Neural progenitor cell (in vitro differentiated cells): ENCODE measurements around the gene CNTN5. TPM values are rescaled to one million over a fixed set of nuclear protein-coding genes. Genes with fewer than 3 reads are reported as not detected.

Experiments
- DNase-seq: peaks from one replicate; pipeline ENCODE4 v3.0.0-alpha.2; 2016; ENCODE audit warnings: low spot score
- H2AFZ ChIP-seq: fragments of 200-600 bp; sonication (generic); replicated peaks from 2 replicates; pipeline ENCODE4 v1.6.1; 2016; ENCODE audit warnings: antibody characterized with exemption
- H3F3A ChIP-seq: fragments of 200-600 bp; sonication (generic); 2 replicates; pipeline ENCODE4 v1.6.1; 2016; ENCODE audit warnings: antibody characterized with exemption, low read depth
- H3K27ac ChIP-seq: fragments of 200-600 bp; sonication (generic); 2 replicates; pipeline ENCODE4 v1.5.1; 2016; ENCODE audit warnings: mild to moderate bottlenecking
- H3K27me3 ChIP-seq: fragments of 200-600 bp; sonication (generic); 2 replicates; pipeline ENCODE4 v1.6.1; 2016; ENCODE audit warnings: mild to moderate bottlenecking, moderate library complexity
- H3K36me3 ChIP-seq: fragments of 200-600 bp; sonication (generic); 2 replicates; pipeline ENCODE4 v1.5.1; 2016
- H3K4me1 ChIP-seq: fragments of 200-600 bp; sonication (generic); 2 replicates; pipeline ENCODE4 v1.6.1; 2016; ENCODE audit warnings: mixed run types
- H3K4me2 ChIP-seq: fragments of 200-600 bp; sonication (generic); 2 replicates; pipeline ENCODE4 v1.6.1; 2016
- H3K4me3 ChIP-seq: fragments of 200-600 bp; sonication (generic); 2 replicates; pipeline ENCODE4 v1.5.1; 2016
- H3K79me2 ChIP-seq: fragments of 200-600 bp; sonication (generic); 2 replicates; pipeline ENCODE4 v1.6.1; 2016; ENCODE audit warnings: low read depth
- H3K9ac ChIP-seq: fragments of 200-600 bp; sonication (generic); 2 replicates; pipeline ENCODE4 v1.6.1; 2016
- H3K9me3 ChIP-seq: fragments of 200-600 bp; sonication (generic); 2 replicates; pipeline ENCODE4 v1.5.1; 2016; ENCODE audit warnings: low read depth
- H4K20me1 ChIP-seq: fragments of 200-600 bp; sonication (generic); 2 replicates; pipeline ENCODE4 v1.6.1; 2016; ENCODE audit warnings: low read depth
- H3K27ac Mint-ChIP-seq: 3 replicates; pipeline ENCODE4 v1.8.0; 2021; ENCODE audit warnings: mixed read lengths
- H3K27me3 Mint-ChIP-seq: 2 replicates; pipeline ENCODE4 v1.8.0; 2022; ENCODE audit warnings: low read depth, mild to moderate bottlenecking, inconsistent platforms, moderate library complexity, mixed read lengths; ENCODE audit not compliant: insufficient read depth
- H3K36me3 Mint-ChIP-seq: 3 replicates; pipeline ENCODE4 v1.8.0; 2021; ENCODE audit warnings: mixed read lengths
- H3K4me1 Mint-ChIP-seq: 3 replicates; pipeline ENCODE4 v1.8.0; 2021; ENCODE audit warnings: mixed read lengths
- H3K4me3 Mint-ChIP-seq: 3 replicates; pipeline ENCODE4 v1.8.0; 2021; ENCODE audit warnings: mild to moderate bottlenecking, moderate library complexity, mixed read lengths
- H3K9me3 Mint-ChIP-seq: 3 replicates; pipeline ENCODE4 v1.8.0; 2020; ENCODE audit warnings: mixed read lengths
- EZH2 ChIP-seq: fragments of 200-600 bp; sonication (generic); IDR thresholded peaks from 2 replicates; pipeline ENCODE4 v1.6.1; 2017; ENCODE audit warnings: antibody characterized with exemption, mild to moderate bottlenecking, moderate library complexity
- EZH2phosphoT487 ChIP-seq: fragments of 200-600 bp; sonication (generic); IDR thresholded peaks from 2 replicates; pipeline ENCODE4 v1.6.1; 2017; ENCODE audit warnings: antibody characterized with exemption
- total RNA-seq: library from RNA; depleted of rRNA; stranded (reverse); fragments of >200 nt; gene quantifications from 2 replicates; pipeline ENCODE4 v1.2.3, GENCODE V29; 2015; ENCODE audit warnings: low replicate concordance
- TF ChIP-seq, protein P1 (sequence below): fragments of 200-600 bp; sonication (generic); IDR thresholded peaks from 2 replicates; pipeline ENCODE4 v1.5.1; 2017; ENCODE audit warnings: antibody characterized with exemption, mild to moderate bottlenecking

CNTN5 gene
- total RNA-seq, 1 donor from 2014 or later, result 0.19 TPM

DNA sequence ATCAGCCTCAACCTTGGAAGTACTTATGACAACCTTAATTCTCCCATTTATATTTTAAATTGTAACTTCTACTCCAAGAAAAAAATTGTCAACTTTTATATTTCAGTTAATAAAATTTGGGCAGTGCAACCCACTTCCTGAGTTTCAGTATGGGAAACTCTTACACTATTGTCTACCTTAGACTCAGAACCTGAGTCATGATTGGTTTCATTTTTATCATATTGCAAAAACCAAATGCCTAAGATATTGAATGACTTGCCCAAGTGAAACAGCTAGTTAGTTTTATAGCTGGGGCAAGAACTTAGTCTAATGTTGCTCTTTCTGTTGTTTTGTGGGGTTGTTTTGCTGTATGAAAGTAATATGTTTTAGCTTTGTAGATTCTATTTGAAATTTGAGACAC is 1332.3 kb downstream of the CNTN5 start:
- Mint-ChIP-seq H3K27me3 (no peaks in the 10 kb centered on the region), H3K4me3 (no peak overlapping the region), H3K9me3 (no peaks in the 10 kb centered on the region), H3K36me3 (no peaks in the 10 kb centered on the region), H3K27ac (no peak overlapping the region), H3K4me1 (no peaks in the 10 kb centered on the region)
- Histone ChIP-seq H3K4me2 (no peak overlapping the region), H3K27ac (no peak overlapping the region), H3F3A (no peaks in the 10 kb centered on the region), H3K36me3 (no peaks in the 10 kb centered on the region), H3K4me1 (no peaks in the 10 kb centered on the region), H2AFZ (no peak overlapping the region), H3K9me3 (no peaks in the 10 kb centered on the region), H3K79me2 (no peaks in the 10 kb centered on the region), H4K20me1 (no peaks in the 10 kb centered on the region), H3K4me3 (no peak overlapping the region), H3K27me3 (no peaks in the 10 kb centered on the region), H3K9ac (no peak overlapping the region)
- no peak for DNase-seq
- TF ChIP-seq, protein P1, sequence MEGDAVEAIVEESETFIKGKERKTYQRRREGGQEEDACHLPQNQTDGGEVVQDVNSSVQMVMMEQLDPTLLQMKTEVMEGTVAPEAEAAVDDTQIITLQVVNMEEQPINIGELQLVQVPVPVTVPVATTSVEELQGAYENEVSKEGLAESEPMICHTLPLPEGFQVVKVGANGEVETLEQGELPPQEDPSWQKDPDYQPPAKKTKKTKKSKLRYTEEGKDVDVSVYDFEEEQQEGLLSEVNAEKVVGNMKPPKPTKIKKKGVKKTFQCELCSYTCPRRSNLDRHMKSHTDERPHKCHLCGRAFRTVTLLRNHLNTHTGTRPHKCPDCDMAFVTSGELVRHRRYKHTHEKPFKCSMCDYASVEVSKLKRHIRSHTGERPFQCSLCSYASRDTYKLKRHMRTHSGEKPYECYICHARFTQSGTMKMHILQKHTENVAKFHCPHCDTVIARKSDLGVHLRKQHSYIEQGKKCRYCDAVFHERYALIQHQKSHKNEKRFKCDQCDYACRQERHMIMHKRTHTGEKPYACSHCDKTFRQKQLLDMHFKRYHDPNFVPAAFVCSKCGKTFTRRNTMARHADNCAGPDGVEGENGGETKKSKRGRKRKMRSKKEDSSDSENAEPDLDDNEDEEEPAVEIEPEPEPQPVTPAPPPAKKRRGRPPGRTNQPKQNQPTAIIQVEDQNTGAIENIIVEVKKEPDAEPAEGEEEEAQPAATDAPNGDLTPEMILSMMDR, result no peak
- no peak for TF ChIP-seq EZH2phosphoT487
- no peak for TF ChIP-seq EZH2

DNA sequence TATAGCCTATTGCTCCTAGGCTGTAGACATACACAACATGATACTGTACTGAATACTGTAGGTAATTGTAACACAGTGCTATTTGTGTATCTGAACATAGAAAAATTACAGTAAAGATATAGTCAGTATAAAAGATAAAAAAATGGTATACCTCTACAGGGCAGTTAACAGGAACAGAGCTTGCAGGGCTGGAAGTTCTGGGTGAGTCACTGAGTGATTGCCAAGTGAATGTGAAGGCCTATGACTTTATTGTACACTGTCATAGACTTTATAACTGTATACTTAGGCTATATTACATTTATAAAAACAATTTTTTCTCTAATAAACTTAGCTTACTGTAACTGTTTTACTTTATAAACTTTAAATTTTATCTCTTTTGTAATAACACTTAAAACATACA is 1334.0 kb downstream of the CNTN5 start:
- Histone ChIP-seq H3K9ac (no peak overlapping the region), H3K4me1 (no peaks in the 10 kb centered on the region), H3K27ac (no peak overlapping the region), H2AFZ (no peak overlapping the region), H3K27me3 (no peaks in the 10 kb centered on the region), H3F3A (no peaks in the 10 kb centered on the region), H3K4me2 (no peak overlapping the region), H4K20me1 (no peaks in the 10 kb centered on the region), H3K4me3 (no peak overlapping the region), H3K79me2 (no peaks in the 10 kb centered on the region), H3K9me3 (no peaks in the 10 kb centered on the region), H3K36me3 (no peaks in the 10 kb centered on the region)
- Mint-ChIP-seq H3K4me3 (no peak overlapping the region), H3K27ac (no peak overlapping the region), H3K36me3 (no peaks in the 10 kb centered on the region), H3K27me3 (no peaks in the 10 kb centered on the region), H3K4me1 (no peaks in the 10 kb centered on the region), H3K9me3 (no peaks in the 10 kb centered on the region)
- no peak for DNase-seq
- TF ChIP-seq EZH2phosphoT487 (no peak), EZH2 (no peak)
- TF ChIP-seq, protein P1, result no peak

DNA sequence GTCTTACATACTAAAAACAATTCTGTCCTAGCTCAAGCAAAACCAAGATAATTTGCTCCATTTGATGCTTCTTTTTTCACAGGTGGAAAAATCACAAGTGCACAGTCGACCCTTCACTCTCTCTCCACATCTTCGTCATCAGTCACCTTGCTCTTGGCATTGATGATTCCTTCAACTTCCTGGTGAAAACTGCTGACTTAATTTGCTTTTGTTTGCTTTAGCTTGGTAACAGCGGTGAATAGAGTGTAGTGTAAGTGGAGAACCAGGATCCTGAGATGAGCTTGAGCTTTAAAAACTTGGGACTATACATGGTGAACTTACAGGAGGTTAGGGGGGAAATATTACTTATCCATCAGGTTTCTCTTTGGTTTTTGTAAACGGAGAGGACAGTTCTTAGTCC is 1335.3 kb downstream of the CNTN5 start:
- H4K20me1 ChIP-seq, result no peaks in the 10 kb centered on the region
- no peaks in the 10 kb centered on the region for H3K79me2 ChIP-seq
- no peak overlapping the region for H3K4me2 ChIP-seq
- no peak overlapping the region for H3K27ac ChIP-seq
- H3K4me3 Mint-ChIP-seq, result no peak overlapping the region
- TF ChIP-seq, protein P1, result no peak
- TF ChIP-seq EZH2 (no peak), EZH2phosphoT487 (no peak)
- H3K36me3 ChIP-seq, result no peaks in the 10 kb centered on the region
- H3K9me3 Mint-ChIP-seq, result no peaks in the 10 kb centered on the region
- no peak overlapping the region for H3K9ac ChIP-seq
- no peak overlapping the region for H2AFZ ChIP-seq
- H3K27ac Mint-ChIP-seq, result no peak overlapping the region
- H3K27me3 ChIP-seq, result no peaks in the 10 kb centered on the region
- H3K4me3 ChIP-seq, result no peak overlapping the region
- no peaks in the 10 kb centered on the region for H3K27me3 Mint-ChIP-seq
- H3F3A ChIP-seq, result no peaks in the 10 kb centered on the region
- H3K9me3 ChIP-seq, result no peaks in the 10 kb centered on the region
- H3K36me3 Mint-ChIP-seq, result no peaks in the 10 kb centered on the region
- no peaks in the 10 kb centered on the region for H3K4me1 ChIP-seq
- no peak for DNase-seq
- H3K4me1 Mint-ChIP-seq, result no peaks in the 10 kb centered on the region

DNA sequence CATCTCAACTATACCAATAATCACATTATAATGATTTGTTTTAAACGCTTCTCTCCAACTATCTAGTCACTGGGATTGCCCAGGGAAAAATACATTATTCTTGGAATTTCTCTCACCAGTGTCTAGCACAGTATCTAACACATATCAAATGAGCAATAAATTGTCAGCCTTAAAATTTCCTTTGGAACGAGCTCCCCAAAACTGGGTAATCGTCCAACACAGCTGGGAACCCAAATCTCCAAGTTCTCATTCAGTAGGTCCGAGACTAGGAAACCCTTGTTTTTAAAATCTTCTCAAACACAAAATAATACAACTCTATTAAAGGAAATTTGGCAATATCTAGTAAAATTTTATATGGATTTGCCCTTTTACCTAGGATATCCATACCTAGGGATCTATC is 1338.5 kb downstream of the CNTN5 start:
- Histone ChIP-seq H3K27me3 (no peaks in the 10 kb centered on the region), H3K79me2 (no peaks in the 10 kb centered on the region), H3K4me1 (no peaks in the 10 kb centered on the region), H3K27ac (no peak overlapping the region), H4K20me1 (no peaks in the 10 kb centered on the region), H3K9me3 (no peaks in the 10 kb centered on the region), H3K4me3 (no peak overlapping the region), H3K9ac (no peak overlapping the region), H3K4me2 (no peak overlapping the region), H3F3A (no peaks in the 10 kb centered on the region), H2AFZ (no peak overlapping the region), H3K36me3 (no peaks in the 10 kb centered on the region)
- Mint-ChIP-seq H3K4me3 (no peak overlapping the region), H3K27me3 (no peaks in the 10 kb centered on the region), H3K4me1 (no peaks in the 10 kb centered on the region), H3K9me3 (peaks cover 2% of the 10 kb centered on the region), H3K27ac (no peak overlapping the region), H3K36me3 (no peaks in the 10 kb centered on the region)
- TF ChIP-seq EZH2phosphoT487 (no peak), EZH2 (no peak)
- TF ChIP-seq, protein P1, result no peak
- DNase-seq, result no peak
